Adrenal gland (tissue), 12 donors: ENCODE measurements around the gene AGK. TPM values are rescaled to one million over a fixed set of nuclear protein-coding genes. Genes with fewer than 3 reads are reported as not detected.

Experiments used
- DNase-seq, 7 donors: peaks; one replicate each; pipeline ENCODE4 v3.0.0-alpha.2; 2019 to 2020
- H3K27ac ChIP-seq, 5 donors: fragments of 200-600 bp; sonication (generic) in 4 of 5; 1 replicate in 3 of 5; 2 replicates in 2 of 5; pipeline versions ENCODE4 v1.5.1 to v1.8.0; 2016 to 2020; ENCODE audit warnings: mild to moderate bottlenecking in 1 of 5
- H3K27me3 ChIP-seq: fragments of 200-600 bp; 2 replicates; pipeline ENCODE4 v1.8.0; 2021
- H3K36me3 ChIP-seq, 2 donors: fragments of 200-600 bp; replicated peaks in 1 of 2; 1 replicate in 1 of 2; 2 replicates in 1 of 2; pipeline versions ENCODE4 v1.5.1 to v1.8.0; 2018 to 2022
- H3K4me1 ChIP-seq, 2 donors: fragments of 200-600 bp; replicated peaks in 1 of 2; 1 replicate in 1 of 2; 2 replicates in 1 of 2; pipeline versions ENCODE4 v1.5.1 to v1.8.0; 2018 to 2021
- H3K4me3 ChIP-seq, 4 donors: fragments of 200-600 bp; sonication (generic) in 3 of 4; one replicate each; pipeline ENCODE4 v1.5.1; 2016 to 2018
- H3K9me3 ChIP-seq, 3 donors: fragments of 200-600 bp; sonication (generic) in 1 of 3; replicated peaks in 1 of 3; 1 replicate in 2 of 3; 2 replicates in 1 of 3; pipeline versions ENCODE4 v1.5.1 to v1.8.0; 2016 to 2021
- POLR2A ChIP-seq, 2 donors: fragments of 450-650 bp; IDR thresholded peaks; one replicate each; pipeline ENCODE4 v1.6.1; 2017; ENCODE audit warnings: antibody characterized with exemption in 2 of 2, mild to moderate bottlenecking in 2 of 2, moderate library complexity in 1 of 2
- WGBS, 4 donors: extraction: QIAGEN DNeasy Blood & Tissue Kit in 2 of 4; methylation state at CpG; one replicate each; pipeline versions ENCODE4 v1.1.5 to v1.1.7; 2013 to 2017; 5-methylcytosine and 5-hydroxymethylcytosine counted together
- intact Hi-C, 2 donors: fragments of 100-400 bp; cut with DNase I; formaldehyde crosslinking; loops; one replicate each; pipeline versions ENCODE4 v1.14.1 to v1.15.0; 2022 to 2023
- polyA plus RNA-seq, 3 donors: library from polyadenylated mRNA; stranded (reverse); fragments of 200-250 nt in 2 of 3; fragments of 350-450 nt in 1 of 3; fragmentation: Illumina TruSeq in 1 of 3; extraction: RNeasy Lipid Tissue Mini Kit (QIAGEN cat#74804) in 1 of 3; gene quantifications; one replicate each; pipeline ENCODE4 v1.2.3, GENCODE V29; 2013 to 2014
- total RNA-seq, 9 donors: library from RNA; depleted of rRNA in 4 of 9; stranded (reverse); fragments of >200 nt in 4 of 9; fragments of 120-200 nt in 1 of 9; fragmentation: NEBNext Ultra II Directional in 1 of 9; extraction: Animal tissue kit (Norgen Biotek cat#: 25700) in 1 of 9; gene quantifications; one replicate each; pipeline versions ENCODE4 v1.1.0 to v1.2.4, GENCODE V29; 2013 to 2023
- TF ChIP-seq, protein P1 (sequence below), 6 experiments: fragments of 450-650 bp in 4 of 6; fragments of 200-600 bp in 2 of 6; sonication (generic) in 1 of 6; IDR thresholded peaks; 1 replicate in 5 of 6; 2 replicates in 1 of 6; pipeline versions ENCODE4 v1.5.1 to v1.8.0; 2016 to 2021; ENCODE audit warnings: antibody characterized with exemption in 6 of 6, mild to moderate bottlenecking in 2 of 6, moderate library complexity in 1 of 6
- donor health status: healthy with polysubstance abuse.
- donor health status: Bipolar disorder and iron deficiency.
- donor health status: DM: yes; HTN: yes; CAD: no.
- donor health status: DM: no; HTN: no; CAD: no.
- donor health status: DM: no; HTN: no; CAD: no.
- donor health status: DM: yes; HTN: yes; CAD: no.

The AGK gene
- total and polyA plus RNA-seq, 12 donors, result 11.1 to 89.9 (median 28.3) TPM

DNA sequence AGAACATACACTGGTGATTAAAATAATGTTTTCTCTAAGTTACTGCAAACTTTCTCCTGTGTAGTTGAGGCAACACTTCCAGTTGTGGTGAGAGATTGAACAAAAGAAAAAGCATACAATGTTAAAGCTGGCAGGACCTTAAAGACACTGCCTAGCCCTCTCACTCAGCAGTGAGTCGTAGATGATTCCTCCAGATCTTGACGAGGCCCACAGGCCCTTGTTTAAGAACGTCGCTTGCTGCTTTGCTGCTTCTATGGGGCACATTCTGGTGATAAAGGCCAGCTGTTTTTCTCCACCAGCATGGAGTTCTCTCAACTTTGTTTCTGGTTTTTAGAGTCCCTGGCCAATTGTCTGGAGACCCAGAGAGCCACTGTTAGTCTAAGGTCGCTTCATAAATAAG lies 153.5 kb downstream of the AGK start:
- no peak for DNase-seq
- Histone ChIP-seq H3K4me3 (no peak overlapping the region), H3K36me3 (no peaks in the 10 kb centered on the region), H3K9me3 (no peaks in the 10 kb centered on the region), H3K27ac (no peak overlapping the region), H3K4me1 (peaks cover 3 to 19% of the 10 kb centered on the region in 2 donors), H3K27me3 (no peaks in the 10 kb centered on the region)
- 88 to 91% (median 89%) methylated on average over 5 of the region's 5 CpGs for WGBS, 4 donors
- intact Hi-C loops, result no loop called here
- TF ChIP-seq, protein P1, sequence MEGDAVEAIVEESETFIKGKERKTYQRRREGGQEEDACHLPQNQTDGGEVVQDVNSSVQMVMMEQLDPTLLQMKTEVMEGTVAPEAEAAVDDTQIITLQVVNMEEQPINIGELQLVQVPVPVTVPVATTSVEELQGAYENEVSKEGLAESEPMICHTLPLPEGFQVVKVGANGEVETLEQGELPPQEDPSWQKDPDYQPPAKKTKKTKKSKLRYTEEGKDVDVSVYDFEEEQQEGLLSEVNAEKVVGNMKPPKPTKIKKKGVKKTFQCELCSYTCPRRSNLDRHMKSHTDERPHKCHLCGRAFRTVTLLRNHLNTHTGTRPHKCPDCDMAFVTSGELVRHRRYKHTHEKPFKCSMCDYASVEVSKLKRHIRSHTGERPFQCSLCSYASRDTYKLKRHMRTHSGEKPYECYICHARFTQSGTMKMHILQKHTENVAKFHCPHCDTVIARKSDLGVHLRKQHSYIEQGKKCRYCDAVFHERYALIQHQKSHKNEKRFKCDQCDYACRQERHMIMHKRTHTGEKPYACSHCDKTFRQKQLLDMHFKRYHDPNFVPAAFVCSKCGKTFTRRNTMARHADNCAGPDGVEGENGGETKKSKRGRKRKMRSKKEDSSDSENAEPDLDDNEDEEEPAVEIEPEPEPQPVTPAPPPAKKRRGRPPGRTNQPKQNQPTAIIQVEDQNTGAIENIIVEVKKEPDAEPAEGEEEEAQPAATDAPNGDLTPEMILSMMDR (IDR thresholded peaks at IDR 0.05), result no peak
- TF ChIP-seq POLR2A (IDR thresholded peaks at IDR 0.05), result no peak

Other genes starting within 250 kb of the AGK start
- 10 to 100 TPM in 7 of 9 donors, 1 to 10 TPM in 2; 8.3 to 19.3 (median 14.0) TPM for gene DENND11, start 150.8 kb downstream of the AGK start, total RNA-seq
- 1 to 10 TPM; 2.7 to 6.2 (median 3.6) TPM for gene DENND11, start 150.8 kb downstream of the AGK start, polyA plus RNA-seq
- under 1 TPM in 1 of 9 donors, not detected in 8; 0.06 TPM for gene WEE2, start 156.9 kb downstream of the AGK start, total RNA-seq
- under 1 TPM in 2 of 3 donors, not detected in 1; 0.03 to 0.09 TPM for gene WEE2, start 156.9 kb downstream of the AGK start, polyA plus RNA-seq
- 100 to 1,000 TPM in 7 of 9 donors, 10 to 100 TPM in 2; 87.0 to 276 (median 121) TPM for gene SSBP1, start 186.9 kb downstream of the AGK start, total RNA-seq
- gene SSBP1, start 186.9 kb downstream of the AGK start, polyA plus RNA-seq, result 100 to 1,000 TPM in 2 of 3 donors, 10 to 100 TPM in 1; 91.4 to 316 (median 163) TPM
- gene TAS2R3, start 212.7 kb downstream of the AGK start, total RNA-seq, result 1 to 10 TPM in 4 of 9 donors, under 1 TPM in 4, not detected in 1; 0.28 to 5.0 (median 1.3) TPM
- not detected for gene TAS2R3, start 212.7 kb downstream of the AGK start, polyA plus RNA-seq
- gene TAS2R4, start 225.3 kb downstream of the AGK start, total RNA-seq, result 1 to 10 TPM in 2 of 9 donors, under 1 TPM in 6, not detected in 1; 0.22 to 5.2 (median 0.47) TPM
- gene TAS2R4, start 225.3 kb downstream of the AGK start, polyA plus RNA-seq, result under 1 TPM; 0.24 to 0.56 (median 0.31) TPM
- gene TAS2R5, start 238.8 kb downstream of the AGK start, total RNA-seq, result 1 to 10 TPM in 2 of 9 donors, under 1 TPM in 5, not detected in 2; 0.43 to 4.5 (median 0.61) TPM
- under 1 TPM; 0.31 to 0.47 (median 0.32) TPM for gene TAS2R5, start 238.8 kb downstream of the AGK start, polyA plus RNA-seq